Stomach (tissue), 4 donors: Measurements from ENCODE around the gene STX10.

ENCODE experiments used
- CTCF ChIP-seq, 7 experiments: fragments of 450-650 bp in 4 of 7; fragments of 200-600 bp in 3 of 7; sonication (generic) in 3 of 7; IDR thresholded peaks; one replicate each; pipeline ENCODE4 v1.5.1; 2016 to 2019; ENCODE audit warnings: antibody characterized with exemption in 7 of 7, control low read depth in 2 of 7, mild to moderate bottlenecking in 1 of 7
- EP300 ChIP-seq: sonication (generic); formaldehyde crosslinking; IDR thresholded peaks from one replicate; pipeline ENCODE4 v1.6.1; 2017; ENCODE audit warnings: antibody characterized with exemption

- TF ChIP-seq CTCF (IDR thresholded peaks at IDR 0.05) (no peak), EP300 (peak; percentile 44)
Measured at GRCh38 chr19:13151605-13152355, 1.6 kb upstream of the STX10 start.
